B cell (primary cell): ENCODE results near the gene ZNF462.

ENCODE experiments used
- CTCF ChIP-seq: fragments of 200-600 bp; IDR thresholded peaks from one replicate; pipeline ENCODE4 v1.8.0; 2022; ENCODE audit warnings: antibody characterized with exemption, mild to moderate bottlenecking
- EZH2 ChIP-seq: IDR thresholded peaks from 2 replicates; pipeline ENCODE4 v1.6.1; 2012; ENCODE audit warnings: borderline replicate concordance, low read depth, mild to moderate bottlenecking, moderate library complexity, low read length; ENCODE audit not compliant: insufficient read depth, poor library complexity, severe bottlenecking

- TF ChIP-seq CTCF (no peak), EZH2 (no peak)
Observed at GRCh38 chr9:106956971-106957370, 94.0 kb downstream of the ZNF462 start.
